ENCODE measurements around the gene FIGLA. TPM values are rescaled to one million over a fixed set of nuclear protein-coding genes. Genes with fewer than 3 reads are reported as not detected.

Gene FIGLA
- total and polyA plus RNA-seq, 2 experiments from 2014 or later = not detected

- no peak overlapping the region for H3K4me3 ChIP-seq
- H3K27ac ChIP-seq = no peak overlapping the region
- no peaks in the 10 kb centered on the region for H3K27me3 ChIP-seq
- H3K36me3 ChIP-seq = no peaks in the 10 kb centered on the region
- TF ChIP-seq CTCF (IDR thresholded peaks at IDR 0.05; ENCODE audit: low read depth, low read length) = no peak
- H3K9me3 ChIP-seq (ENCODE audit: low read depth) = no peaks in the 10 kb centered on the region
- no peak for DNase-seq (ENCODE audit: low read depth in 1 of 2, low spot score in 1 of 2)
- peaks cover 15% of the 10 kb centered on the region for H3K4me1 ChIP-seq (ENCODE audit: low read depth)
Observed at GRCh38 chr2:70756128-70756527, 34.3 kb downstream of the FIGLA start.

GRCh38 chr2:70753902-70754301 lies 36.5 kb downstream of the FIGLA start:
- TF ChIP-seq CTCF (IDR thresholded peaks at IDR 0.05; ENCODE audit: low read depth, low read length) = no peak
- Histone ChIP-seq H3K9me3 (ENCODE audit: low read depth) (no peaks in the 10 kb centered on the region), H3K4me1 (ENCODE audit: low read depth) (peaks cover 15% of the 10 kb centered on the region), H3K4me3 (no peak overlapping the region), H3K27ac (no peak overlapping the region), H3K27me3 (no peaks in the 10 kb centered on the region), H3K36me3 (no peaks in the 10 kb centered on the region)
- no peak for DNase-seq (ENCODE audit: low read depth in 1 of 2, low spot score in 1 of 2)

- DNase-seq (ENCODE audit: low read depth in 1 of 2, low spot score in 1 of 2) = no peak
Observed at GRCh38 chr2:70753031-70753430, 37.4 kb downstream of the FIGLA start.

GRCh38 chr2:70752396-70752795 lies 38.0 kb downstream of the FIGLA start:
- Histone ChIP-seq H3K27ac (no peak overlapping the region), H3K36me3 (no peaks in the 10 kb centered on the region), H3K9me3 (ENCODE audit: low read depth) (no peaks in the 10 kb centered on the region), H3K27me3 (no peaks in the 10 kb centered on the region), H3K4me1 (ENCODE audit: low read depth) (peaks cover 22% of the 10 kb centered on the region), H3K4me3 (no peak overlapping the region)
- TF ChIP-seq CTCF (IDR thresholded peaks at IDR 0.05; ENCODE audit: low read depth, low read length) = no peak
- no peak for DNase-seq (ENCODE audit: low read depth in 1 of 2, low spot score in 1 of 2)

More at GRCh38 chr2:70753031-70753430, 37.4 kb downstream of the FIGLA start:
- H3K4me1 ChIP-seq (ENCODE audit: low read depth) = peaks cover 19% of the 10 kb centered on the region
- no peaks in the 10 kb centered on the region for H3K27me3 ChIP-seq
- TF ChIP-seq CTCF (IDR thresholded peaks at IDR 0.05; ENCODE audit: low read depth, low read length) = no peak
- no peaks in the 10 kb centered on the region for H3K36me3 ChIP-seq
- no peaks in the 10 kb centered on the region for H3K9me3 ChIP-seq (ENCODE audit: low read depth)
- no peak overlapping the region for H3K4me3 ChIP-seq
- no peak overlapping the region for H3K27ac ChIP-seq

- Histone ChIP-seq H3K9me3 (ENCODE audit: low read depth) (no peaks in the 10 kb centered on the region), H3K36me3 (no peaks in the 10 kb centered on the region), H3K27me3 (no peaks in the 10 kb centered on the region), H3K4me3 (no peak overlapping the region), H3K27ac (no peak overlapping the region), H3K4me1 (ENCODE audit: low read depth) (peaks cover 22% of the 10 kb centered on the region)
- no peak for TF ChIP-seq CTCF (IDR thresholded peaks at IDR 0.05; ENCODE audit: low read depth, low read length)
- no peak for DNase-seq (ENCODE audit: low read depth in 1 of 2, low spot score in 1 of 2)
Observed at GRCh38 chr2:70751881-70752280, 38.6 kb downstream of the FIGLA start.

GRCh38 chr2:70750320-70750719 lies 40.1 kb downstream of the FIGLA start:
- TF ChIP-seq CTCF (IDR thresholded peaks at IDR 0.05; ENCODE audit: low read depth, low read length) = no peak
- Histone ChIP-seq H3K27ac (no peak overlapping the region), H3K4me3 (no peak overlapping the region), H3K27me3 (no peaks in the 10 kb centered on the region), H3K9me3 (ENCODE audit: low read depth) (no peaks in the 10 kb centered on the region), H3K36me3 (no peaks in the 10 kb centered on the region), H3K4me1 (ENCODE audit: low read depth) (peaks cover 22% of the 10 kb centered on the region)
- no peak for DNase-seq (ENCODE audit: low read depth in 1 of 2, low spot score in 1 of 2)
